ENCODE results near the gene FREY1.

GRCh38 chr11:45931739-45932138 is 24.7 kb upstream of the FREY1 start:
- TF ChIP-seq TAF1 (IDR thresholded peaks at IDR 0.05; ENCODE audit: borderline replicate concordance, insufficient read depth, low read length) (no peak), SIN3A (IDR thresholded peaks at IDR 0.05; ENCODE audit: borderline replicate concordance, insufficient read depth, low read length) (no peak), FOXP2 (optimal IDR thresholded peaks at IDR 0.05; ENCODE audit: borderline replicate concordance, extremely low read depth, extremely low read length, insufficient read depth) (no peak), POLR2AphosphoS5 (IDR thresholded peaks at IDR 0.05; ENCODE audit: low read depth, low read length) (no peak)
